Adrenal gland (tissue), 5 donors: ENCODE results near the gene GBGT1.

Source experiments
- POLR2A ChIP-seq, 2 donors: fragments of 450-650 bp; IDR thresholded peaks; one replicate each; pipeline ENCODE4 v1.6.1; 2017; ENCODE audit warnings: antibody characterized with exemption in 2 of 2, mild to moderate bottlenecking in 2 of 2, moderate library complexity in 1 of 2
- TF ChIP-seq, protein P1 (sequence below), 6 experiments: fragments of 450-650 bp in 4 of 6; fragments of 200-600 bp in 2 of 6; sonication (generic) in 1 of 6; IDR thresholded peaks; 1 replicate in 5 of 6; 2 replicates in 1 of 6; pipeline versions ENCODE4 v1.5.1 to v1.8.0; 2016 to 2021; ENCODE audit warnings: antibody characterized with exemption in 6 of 6, mild to moderate bottlenecking in 2 of 6, moderate library complexity in 1 of 6
- donor health status: DM: no; HTN: no; CAD: no.

DNA sequence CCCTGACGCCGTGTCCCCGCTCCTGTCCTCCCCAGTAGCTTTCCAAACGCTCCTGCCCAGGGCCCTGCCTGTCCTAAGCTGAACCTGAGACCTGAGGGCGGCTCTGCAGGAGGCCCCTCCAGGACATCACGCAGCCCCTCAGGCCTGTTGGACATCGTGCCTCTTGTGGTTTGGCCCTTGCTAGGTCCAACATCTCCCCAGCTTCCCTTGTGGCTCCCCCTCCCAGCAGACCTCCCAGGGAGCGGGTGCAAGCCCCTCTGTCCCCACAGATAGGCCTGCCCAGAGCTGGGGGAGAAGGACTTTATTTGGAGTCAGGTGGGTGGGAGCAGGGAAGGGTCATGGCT is 41.3 kb upstream of the GBGT1 start:
- TF ChIP-seq, protein P1, sequence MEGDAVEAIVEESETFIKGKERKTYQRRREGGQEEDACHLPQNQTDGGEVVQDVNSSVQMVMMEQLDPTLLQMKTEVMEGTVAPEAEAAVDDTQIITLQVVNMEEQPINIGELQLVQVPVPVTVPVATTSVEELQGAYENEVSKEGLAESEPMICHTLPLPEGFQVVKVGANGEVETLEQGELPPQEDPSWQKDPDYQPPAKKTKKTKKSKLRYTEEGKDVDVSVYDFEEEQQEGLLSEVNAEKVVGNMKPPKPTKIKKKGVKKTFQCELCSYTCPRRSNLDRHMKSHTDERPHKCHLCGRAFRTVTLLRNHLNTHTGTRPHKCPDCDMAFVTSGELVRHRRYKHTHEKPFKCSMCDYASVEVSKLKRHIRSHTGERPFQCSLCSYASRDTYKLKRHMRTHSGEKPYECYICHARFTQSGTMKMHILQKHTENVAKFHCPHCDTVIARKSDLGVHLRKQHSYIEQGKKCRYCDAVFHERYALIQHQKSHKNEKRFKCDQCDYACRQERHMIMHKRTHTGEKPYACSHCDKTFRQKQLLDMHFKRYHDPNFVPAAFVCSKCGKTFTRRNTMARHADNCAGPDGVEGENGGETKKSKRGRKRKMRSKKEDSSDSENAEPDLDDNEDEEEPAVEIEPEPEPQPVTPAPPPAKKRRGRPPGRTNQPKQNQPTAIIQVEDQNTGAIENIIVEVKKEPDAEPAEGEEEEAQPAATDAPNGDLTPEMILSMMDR (IDR thresholded peaks at IDR 0.05): no peak
- TF ChIP-seq POLR2A (IDR thresholded peaks at IDR 0.05): no peak
